Measurements from ENCODE around the gene LELP1. TPM values are rescaled to one million over a fixed set of nuclear protein-coding genes. Genes with fewer than 3 reads are reported as not detected.

Gene LELP1
- total and polyA plus RNA-seq, 2 donors (not counting 3 experiments of a cell fraction or from before 2014, with no cell fraction given): not detected

DNA sequence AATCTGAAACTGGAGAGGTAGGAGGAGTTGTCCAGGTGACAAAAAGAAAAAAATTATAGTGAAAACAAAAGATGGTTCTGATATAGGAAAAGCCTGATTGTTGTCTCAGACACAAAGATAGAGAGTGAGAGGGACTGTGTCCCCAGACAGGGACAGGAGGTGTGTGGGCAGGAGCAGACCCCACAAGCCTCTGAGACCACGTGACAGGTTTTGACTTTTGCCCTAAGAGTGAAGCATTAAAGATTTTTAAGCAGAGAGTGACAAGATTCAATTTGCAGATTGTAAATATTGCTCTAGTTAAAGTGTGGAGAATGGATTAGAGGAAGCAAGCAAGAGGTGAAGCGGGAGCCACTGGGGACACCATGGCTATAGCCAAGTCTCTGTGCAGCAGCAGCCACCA, 24.6 kb downstream of the LELP1 start:
- FAIRE-seq (no peak), DNase-seq (ENCODE audit: low read depth, low spot score) (no peak)
- intact Hi-C loops (cut with micrococcal nuclease) (no loop called here), dilution Hi-C loops (cut with MboI; ENCODE audit: extremely low pct_ligation_motif_present, low sequenced_read_pairs) (no loop called here)
- no peaks in the 10 kb centered on the region for H3K9me3 ChIP-seq (replicated peaks; ENCODE audit: control insufficient read depth, insufficient read depth, low read length)
- no peaks in the 10 kb centered on the region for H4K20me1 ChIP-seq (replicated peaks; ENCODE audit: control insufficient read depth, extremely low read depth, insufficient read depth, low read length)
- H3K27ac ChIP-seq (ENCODE audit: insufficient read depth, low read depth, low read length): no peak overlapping the region
- CTCF ChIA-PET: interaction anchor here (1.3 to 4.3 kb wide), 4 partner anchors 8 to 574 kb away, joined by 4 to 26 read pairs (median 10); partner anchors contain the start of gene PRR9
- POLR2A ChIA-PET: no interaction called here
- H3K79me2 ChIP-seq (ENCODE audit: control insufficient read depth, insufficient read depth, low read length): no peaks in the 10 kb centered on the region
- H3K4me1 ChIP-seq (ENCODE audit: control insufficient read depth, extremely low read depth, insufficient read depth, low read length): no peaks in the 10 kb centered on the region
- no peak overlapping the region for H3K4me3 ChIP-seq (replicated peaks in 1 of 3; ENCODE audit: insufficient read depth in 1 of 3, low read depth in 1 of 3, low read length in 3 of 3)
- no peak for TF ChIP-seq MYC (IDR thresholded peaks at IDR 0.05; ENCODE audit: low read depth, low read length)
- no peak for TF ChIP-seq GATA2 (IDR thresholded peaks at IDR 0.05; ENCODE audit: insufficient read depth, insufficient read length, low read depth, low read length)
- no peak for TF ChIP-seq POLR2AphosphoS5 (IDR thresholded peaks at IDR 0.05; ENCODE audit: insufficient read depth, low read depth, low read length)
- no peak for TF ChIP-seq POLR2A (IDR thresholded peaks at IDR 0.05; ENCODE audit: low read depth, low read length)
- TF ChIP-seq, protein P1, sequence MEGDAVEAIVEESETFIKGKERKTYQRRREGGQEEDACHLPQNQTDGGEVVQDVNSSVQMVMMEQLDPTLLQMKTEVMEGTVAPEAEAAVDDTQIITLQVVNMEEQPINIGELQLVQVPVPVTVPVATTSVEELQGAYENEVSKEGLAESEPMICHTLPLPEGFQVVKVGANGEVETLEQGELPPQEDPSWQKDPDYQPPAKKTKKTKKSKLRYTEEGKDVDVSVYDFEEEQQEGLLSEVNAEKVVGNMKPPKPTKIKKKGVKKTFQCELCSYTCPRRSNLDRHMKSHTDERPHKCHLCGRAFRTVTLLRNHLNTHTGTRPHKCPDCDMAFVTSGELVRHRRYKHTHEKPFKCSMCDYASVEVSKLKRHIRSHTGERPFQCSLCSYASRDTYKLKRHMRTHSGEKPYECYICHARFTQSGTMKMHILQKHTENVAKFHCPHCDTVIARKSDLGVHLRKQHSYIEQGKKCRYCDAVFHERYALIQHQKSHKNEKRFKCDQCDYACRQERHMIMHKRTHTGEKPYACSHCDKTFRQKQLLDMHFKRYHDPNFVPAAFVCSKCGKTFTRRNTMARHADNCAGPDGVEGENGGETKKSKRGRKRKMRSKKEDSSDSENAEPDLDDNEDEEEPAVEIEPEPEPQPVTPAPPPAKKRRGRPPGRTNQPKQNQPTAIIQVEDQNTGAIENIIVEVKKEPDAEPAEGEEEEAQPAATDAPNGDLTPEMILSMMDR (IDR thresholded peaks at IDR 0.05; ENCODE audit: extremely low read depth in 1 of 2, insufficient read depth in 1 of 2, low read depth in 1 of 2, low read length in 2 of 2): no peak
- TF ChIP-seq JUN (IDR thresholded peaks at IDR 0.05; ENCODE audit: borderline replicate concordance, insufficient read depth, insufficient read length, low read depth): no peak
- H3K4me2 ChIP-seq (ENCODE audit: insufficient read depth, low read length): no peak overlapping the region
- H3K9me1 ChIP-seq (replicated peaks; ENCODE audit: control insufficient read depth, extremely low read depth, insufficient read depth, low read length): no peaks in the 10 kb centered on the region
- H2AFZ ChIP-seq (ENCODE audit: low read depth, low read length): no peak overlapping the region
- no TSS peak for BruUV-seq (replicated peaks)
- H3K9ac ChIP-seq (replicated peaks; ENCODE audit: extremely low read depth, insufficient read depth, low read length): no peak overlapping the region
- H3K27me3 ChIP-seq (ENCODE audit: control insufficient read depth in 2 of 2, insufficient read depth in 2 of 2, low read length in 2 of 2): no peaks in the 10 kb centered on the region
- no peaks in the 10 kb centered on the region for H3K36me3 ChIP-seq (ENCODE audit: control insufficient read depth in 2 of 2, extremely low read depth in 1 of 2, insufficient read depth in 2 of 2, low read length in 2 of 2)

DNA sequence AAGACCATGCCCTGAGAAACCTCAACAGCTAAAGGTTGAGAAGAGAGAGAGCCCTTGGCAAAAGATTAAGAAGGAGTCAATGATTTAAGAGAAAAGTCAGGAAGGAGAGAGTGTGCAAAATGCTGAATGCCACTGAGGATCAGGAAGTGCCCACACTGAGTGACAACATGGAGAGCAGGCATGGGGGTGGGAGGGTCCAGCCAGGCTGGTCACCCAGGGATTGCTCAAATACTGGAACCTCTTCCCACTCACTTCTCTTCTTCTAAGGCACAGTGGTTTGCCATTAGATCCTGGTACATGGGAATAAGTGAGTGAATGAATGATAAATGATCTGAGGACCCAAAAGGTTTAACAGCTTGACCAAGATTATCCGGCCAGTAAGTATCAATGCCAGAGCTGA, 25.3 kb downstream of the LELP1 start:
- Histone ChIP-seq H3K4me3 (replicated peaks in 1 of 3; ENCODE audit: insufficient read depth in 1 of 3, low read depth in 1 of 3, low read length in 3 of 3) (no peak overlapping the region), H3K4me1 (ENCODE audit: control insufficient read depth, extremely low read depth, insufficient read depth, low read length) (no peaks in the 10 kb centered on the region), H4K20me1 (replicated peaks; ENCODE audit: control insufficient read depth, extremely low read depth, insufficient read depth, low read length) (no peaks in the 10 kb centered on the region), H3K79me2 (ENCODE audit: control insufficient read depth, insufficient read depth, low read length) (no peaks in the 10 kb centered on the region), H3K4me2 (ENCODE audit: insufficient read depth, low read length) (no peak overlapping the region), H2AFZ (ENCODE audit: low read depth, low read length) (no peak overlapping the region), H3K36me3 (ENCODE audit: control insufficient read depth in 2 of 2, extremely low read depth in 1 of 2, insufficient read depth in 2 of 2, low read length in 2 of 2) (no peaks in the 10 kb centered on the region), H3K9me1 (replicated peaks; ENCODE audit: control insufficient read depth, extremely low read depth, insufficient read depth, low read length) (no peaks in the 10 kb centered on the region), H3K27me3 (ENCODE audit: control insufficient read depth in 2 of 2, insufficient read depth in 2 of 2, low read length in 2 of 2) (no peaks in the 10 kb centered on the region), H3K9ac (replicated peaks; ENCODE audit: extremely low read depth, insufficient read depth, low read length) (no peak overlapping the region), H3K27ac (ENCODE audit: insufficient read depth, low read depth, low read length) (no peak overlapping the region), H3K9me3 (replicated peaks; ENCODE audit: control insufficient read depth, insufficient read depth, low read length) (no peaks in the 10 kb centered on the region)
- FAIRE-seq: no peak
- POLR2A ChIA-PET: no interaction called here
- TF ChIP-seq, protein P2, sequence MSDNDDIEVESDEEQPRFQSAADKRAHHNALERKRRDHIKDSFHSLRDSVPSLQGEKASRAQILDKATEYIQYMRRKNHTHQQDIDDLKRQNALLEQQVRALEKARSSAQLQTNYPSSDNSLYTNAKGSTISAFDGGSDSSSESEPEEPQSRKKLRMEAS (IDR thresholded peaks at IDR 0.05; ENCODE audit: insufficient read depth, insufficient read length): no peak
- TF ChIP-seq MYC (IDR thresholded peaks at IDR 0.05; ENCODE audit: low read depth, low read length): no peak
- TF ChIP-seq POLR2A (IDR thresholded peaks at IDR 0.05; ENCODE audit: low read depth, low read length): no peak
- no peak for TF ChIP-seq FOS (IDR thresholded peaks at IDR 0.05; ENCODE audit: borderline replicate concordance, insufficient read depth, low read length)
- TF ChIP-seq, protein P1 (IDR thresholded peaks at IDR 0.05; ENCODE audit: extremely low read depth in 1 of 2, insufficient read depth in 1 of 2, low read depth in 1 of 2, low read length in 2 of 2): no peak
- TF ChIP-seq POLR2AphosphoS5 (IDR thresholded peaks at IDR 0.05; ENCODE audit: insufficient read depth, low read depth, low read length): no peak
- TF ChIP-seq GATA2 (IDR thresholded peaks at IDR 0.05; ENCODE audit: insufficient read depth, insufficient read length, low read depth, low read length): no peak
- TF ChIP-seq EZH2 (IDR thresholded peaks at IDR 0.05; ENCODE audit: borderline replicate concordance, low read depth, low read length, severe bottlenecking): no peak
- TF ChIP-seq JUN (IDR thresholded peaks at IDR 0.05; ENCODE audit: borderline replicate concordance, insufficient read depth, insufficient read length, low read depth): no peak
- no peak for DNase-seq (ENCODE audit: low read depth, low spot score)
- intact Hi-C loops (cut with micrococcal nuclease): no loop called here
- no TSS peak for BruUV-seq (replicated peaks)
- CTCF ChIA-PET: interaction anchor here (0.9 to 4.3 kb wide), 7 partner anchors 8 to 576 kb away, joined by 3 to 26 read pairs (median 4); partner anchors contain the start of gene PRR9
- dilution Hi-C loops (cut with MboI; ENCODE audit: extremely low pct_ligation_motif_present, low sequenced_read_pairs): no loop called here

Measured in endothelial cell of umbilical vein (primary cell).